B cell (primary cell): ENCODE data around the gene FADS1.

ENCODE experiments used
- EZH2 ChIP-seq: IDR thresholded peaks from 2 replicates; pipeline ENCODE4 v1.6.1; 2012; ENCODE audit warnings: borderline replicate concordance, low read depth, mild to moderate bottlenecking, moderate library complexity, low read length; ENCODE audit not compliant: insufficient read depth, poor library complexity, severe bottlenecking
- TF ChIP-seq, protein P1 (sequence below): fragments of 200-600 bp; IDR thresholded peaks from one replicate; pipeline ENCODE4 v1.8.0; 2022; ENCODE audit warnings: antibody characterized with exemption, mild to moderate bottlenecking

DNA sequence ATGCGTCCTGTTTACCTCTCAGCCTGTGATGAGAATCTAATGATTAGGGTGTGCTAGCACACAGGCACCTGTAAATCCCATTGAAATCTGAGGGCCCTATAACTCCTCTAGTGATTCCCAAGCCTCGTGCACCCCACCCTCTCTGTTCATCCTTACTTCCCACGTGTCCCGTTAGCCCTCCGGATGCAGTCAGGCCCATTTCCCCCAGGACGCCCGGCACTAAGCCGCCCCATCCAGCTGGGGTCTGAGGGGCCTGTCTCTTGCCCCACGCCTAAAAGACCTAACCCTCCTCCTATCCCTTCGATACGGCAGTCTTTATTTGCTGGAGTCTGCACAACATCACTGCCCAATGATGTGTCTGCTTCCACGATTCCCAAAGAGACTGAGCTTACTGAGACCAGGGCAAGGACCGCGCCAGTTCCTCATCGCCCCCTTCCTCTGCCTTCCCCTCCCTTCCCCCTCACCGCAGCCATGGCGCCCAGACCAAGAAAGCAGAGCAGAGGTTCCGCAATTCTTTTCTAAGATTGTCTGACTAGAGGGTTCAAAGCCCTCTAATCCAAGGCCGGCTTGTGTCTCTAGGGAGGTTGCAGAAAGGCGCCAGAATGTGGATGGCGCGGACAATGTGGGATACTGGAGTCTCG lies 10.2 kb upstream of the FADS1 start:
- TF ChIP-seq, protein P1, sequence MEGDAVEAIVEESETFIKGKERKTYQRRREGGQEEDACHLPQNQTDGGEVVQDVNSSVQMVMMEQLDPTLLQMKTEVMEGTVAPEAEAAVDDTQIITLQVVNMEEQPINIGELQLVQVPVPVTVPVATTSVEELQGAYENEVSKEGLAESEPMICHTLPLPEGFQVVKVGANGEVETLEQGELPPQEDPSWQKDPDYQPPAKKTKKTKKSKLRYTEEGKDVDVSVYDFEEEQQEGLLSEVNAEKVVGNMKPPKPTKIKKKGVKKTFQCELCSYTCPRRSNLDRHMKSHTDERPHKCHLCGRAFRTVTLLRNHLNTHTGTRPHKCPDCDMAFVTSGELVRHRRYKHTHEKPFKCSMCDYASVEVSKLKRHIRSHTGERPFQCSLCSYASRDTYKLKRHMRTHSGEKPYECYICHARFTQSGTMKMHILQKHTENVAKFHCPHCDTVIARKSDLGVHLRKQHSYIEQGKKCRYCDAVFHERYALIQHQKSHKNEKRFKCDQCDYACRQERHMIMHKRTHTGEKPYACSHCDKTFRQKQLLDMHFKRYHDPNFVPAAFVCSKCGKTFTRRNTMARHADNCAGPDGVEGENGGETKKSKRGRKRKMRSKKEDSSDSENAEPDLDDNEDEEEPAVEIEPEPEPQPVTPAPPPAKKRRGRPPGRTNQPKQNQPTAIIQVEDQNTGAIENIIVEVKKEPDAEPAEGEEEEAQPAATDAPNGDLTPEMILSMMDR = no peak
- no peak for TF ChIP-seq EZH2
